Measurements from ENCODE around the gene LY6G6F.

The LY6G6F gene

GRCh38 chr6:31663961-31664789 lies 42.5 kb upstream of the LY6G6F start:
- no peak for TF ChIP-seq CTCF (IDR thresholded peaks at IDR 0.05; ENCODE audit: control extremely low read depth, extremely low read depth, low read depth, missing control alignments)
- CTCF ChIA-PET: interaction anchor here (0.9 to 4.2 kb wide), 11 partner anchors 9 to 288 kb away, joined by 3 to 27 read pairs (median 4); partner anchors contain the start of genes ATP6V1G2, BAG6 and NFKBIL1
- no peak for DNase-seq (ENCODE audit: extremely low spot score)
- POLR2A ChIA-PET: interaction anchor here (0.6 to 3.3 kb wide), 10 partner anchors 9 to 1036 kb away, joined by 3 to 15 read pairs (median 3); partner anchors contain the start of genes ABHD16A, APOM, BAG6 and HSPA1B

DNA sequence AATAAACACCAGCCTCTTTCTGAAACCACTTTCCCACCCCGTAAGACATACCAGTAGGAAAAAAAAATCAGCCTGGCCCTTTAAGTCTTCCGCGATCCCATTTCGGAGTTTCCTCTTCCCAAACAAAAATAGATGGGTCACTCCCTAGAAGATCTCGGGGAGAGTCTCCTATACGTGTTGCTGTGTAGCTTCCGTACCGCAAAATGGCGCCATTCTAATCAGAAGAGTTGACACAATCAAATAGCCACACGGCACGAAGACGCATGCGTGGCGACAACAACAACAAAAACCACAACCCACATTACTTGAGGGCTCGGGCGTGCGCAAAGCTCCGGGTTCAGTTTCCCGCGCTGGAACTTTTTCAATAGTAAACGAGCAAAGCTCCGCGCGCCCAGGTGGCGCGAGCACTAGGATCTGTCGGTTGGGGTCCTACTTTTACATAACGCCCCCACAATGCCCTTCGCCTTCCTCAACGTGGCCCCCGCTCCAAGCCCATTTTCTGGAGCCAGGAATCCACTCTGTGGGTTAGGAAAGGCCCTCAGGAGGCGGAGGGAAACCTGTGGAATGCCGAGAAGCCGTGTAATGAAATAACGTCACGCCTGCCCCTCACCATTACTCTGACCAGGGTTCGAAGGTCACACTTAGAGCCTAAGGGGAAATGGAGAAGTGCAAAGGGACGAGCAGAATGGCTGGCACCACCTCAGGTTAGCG lies 41.7 kb upstream of the LY6G6F start, which contains the start of gene GPANK1:
GPANK1 (minus strand) TSS at position 208 of the 711 bp plus-strand sequence. CDS start 519 bp downstream, outside the sequence.
- ChIA-PET POLR2A (interaction anchor here (0.6 to 3.3 kb wide), 8 partner anchors 10 to 1502 kb away, joined by 3 to 15 read pairs (median 4); partner anchors contain the start of genes ABHD16A, APOM, BAG6 and HSPA1B), CTCF (interaction anchor here (0.9 to 4.2 kb wide), 6 partner anchors 10 to 131 kb away, joined by 3 to 27 read pairs (median 4); partner anchors contain the start of genes ATP6V1G2, BAG6 and NFKBIL1)
- no peak for TF ChIP-seq CTCF (IDR thresholded peaks at IDR 0.05; ENCODE audit: control extremely low read depth, extremely low read depth, low read depth, missing control alignments)
- peak; percentile 81 for DNase-seq (ENCODE audit: extremely low spot score)

- POLR2A ChIA-PET: interaction anchor here (0.6 to 3.3 kb wide), 10 partner anchors 10 to 1501 kb away, joined by 3 to 15 read pairs (median 3); partner anchors contain the start of genes ABHD16A, APOM, BAG6 and HSPA1B
- CTCF ChIA-PET: interaction anchor here (0.9 to 3.5 kb wide), 3 partner anchors 11 to 131 kb away, joined by 3 to 14 read pairs (median 3); partner anchors contain the start of gene LY6G5C
- peak; percentile 97 for DNase-seq (ENCODE audit: extremely low spot score)
- TF ChIP-seq CTCF (IDR thresholded peaks at IDR 0.05; ENCODE audit: control extremely low read depth, extremely low read depth, low read depth, missing control alignments): no peak
These were observed 40.9 kb upstream of the LY6G6F start, which contains the start of gene CSNK2B for GRCh38 chr6:31665501-31666336. CSNK2B (plus strand) TSS chr6:31666080; CDS start chr6:31666832, 752 bp downstream.

DNA sequence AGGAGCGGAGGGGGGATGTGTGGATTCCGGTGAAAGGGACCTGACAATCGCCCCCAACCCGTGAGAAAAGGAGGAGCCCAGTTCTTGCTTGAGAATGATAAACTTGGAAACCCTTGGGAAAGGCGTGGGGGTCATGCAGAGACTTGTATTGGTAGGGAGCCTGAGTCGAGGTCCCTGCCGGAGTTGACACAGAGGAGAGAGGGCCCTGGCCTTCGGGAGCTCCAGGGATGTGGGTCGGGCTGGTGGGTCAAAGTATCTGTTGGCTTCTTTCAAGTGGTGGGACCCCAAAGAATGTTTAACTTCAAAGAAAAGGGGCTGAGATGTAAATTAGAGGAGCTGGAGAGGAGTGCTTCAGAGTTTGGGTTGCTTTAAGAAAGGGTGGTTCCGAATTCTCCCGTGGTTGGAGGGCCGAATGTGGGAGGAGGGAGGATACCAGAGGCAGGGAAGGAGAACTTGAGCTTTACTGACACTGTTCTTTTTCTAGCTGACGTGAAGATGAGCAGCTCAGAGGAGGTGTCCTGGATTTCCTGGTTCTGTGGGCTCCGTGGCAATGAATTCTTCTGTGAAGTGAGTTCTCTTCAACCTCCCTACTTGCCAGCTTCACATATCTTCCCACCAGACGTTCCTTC lies 40.2 kb upstream of the LY6G6F start:
- no peak for TF ChIP-seq CTCF (IDR thresholded peaks at IDR 0.05; ENCODE audit: control extremely low read depth, extremely low read depth, low read depth, missing control alignments)
- ChIA-PET CTCF (interaction anchor here (1.0 to 3.5 kb wide), 2 partner anchors 9 to 14 kb away, joined by 3 to 14 read pairs; partner anchors contain the start of gene LY6G5C), POLR2A (interaction anchor here (1.0 kb wide), 1 partner anchor 161 kb away, joined by 3 read pairs; the partner anchor contains the start of gene HSPA1B)
- no peak for DNase-seq (ENCODE audit: extremely low spot score)

GRCh38 chr6:31669676-31670075 lies 37.0 kb upstream of the LY6G6F start, which contains the start of gene LY6G5B:
LY6G5B (plus strand) TSS chr6:31669976; CDS start chr6:31670951, 975 bp downstream.
- DNase-seq (ENCODE audit: extremely low spot score): no peak
- ChIA-PET CTCF (interaction anchor here (1.3 to 2.7 kb wide), 5 partner anchors 10 to 119 kb away, joined by 3 to 9 read pairs (median 4); no protein-coding TSS in a partner anchor), POLR2A (interaction anchor here (0.6 kb wide), 1 partner anchor 11 kb away, joined by 3 read pairs; the partner anchor contains the start of gene LY6G5C)
- TF ChIP-seq CTCF (IDR thresholded peaks at IDR 0.05; ENCODE audit: control extremely low read depth, extremely low read depth, low read depth, missing control alignments): no peak

Data from GM10248 (cell line).